Measurements from ENCODE around the gene KCNJ12. TPM values are rescaled to one million over a fixed set of nuclear protein-coding genes. Genes with fewer than 3 reads are reported as not detected.

KCNJ12 gene
- total RNA-seq, 2 donors from 2014 or later, result 0.82 to 2.2 TPM

- H3K27me3 ChIP-seq, result peaks cover 7% of the 10 kb centered on the region
- no peak for DNase-seq
- intact Hi-C loops (cut with DNase I), result no loop called here
Measured at GRCh38 chr17:21370430-21370829, 5.7 kb upstream of the KCNJ12 start.

GRCh38 chr17:21371511-21372081 is 4.6 kb upstream of the KCNJ12 start:
- no peaks in the 10 kb centered on the region for H3K36me3 ChIP-seq
- H3K9me3 ChIP-seq, result no peaks in the 10 kb centered on the region
- no peak overlapping the region for H3K9ac ChIP-seq (ENCODE audit: low read depth in 2 of 2, low read length in 2 of 2)
- peaks cover 17% of the 10 kb centered on the region for H3K27me3 ChIP-seq
- intact Hi-C loops (cut with DNase I), result no loop called here
- DNase-seq, result no peak
- no peak overlapping the region for H3K27ac ChIP-seq
- TF ChIP-seq CTCF (IDR thresholded peaks at IDR 0.05), result no peak
- H3K4me1 ChIP-seq, result no peaks in the 10 kb centered on the region
- H3K4me3 ChIP-seq, result no peak overlapping the region

More at GRCh38 chr17:21370430-21370829, 5.7 kb upstream of the KCNJ12 start:
- Histone ChIP-seq H3K36me3 (no peaks in the 10 kb centered on the region), H3K27ac (no peak overlapping the region), H3K4me1 (no peaks in the 10 kb centered on the region), H3K9ac (ENCODE audit: low read depth in 2 of 2, low read length in 2 of 2) (no peak overlapping the region), H3K4me3 (no peak overlapping the region), H3K9me3 (no peaks in the 10 kb centered on the region)
- TF ChIP-seq CTCF (IDR thresholded peaks at IDR 0.05), result no peak

GRCh38 chr17:21372256-21372954 is 3.8 kb upstream of the KCNJ12 start:
- DNase-seq, result no peak
- TF ChIP-seq CTCF (IDR thresholded peaks at IDR 0.05), result no peak
- H3K36me3 ChIP-seq, result no peaks in the 10 kb centered on the region
- no peaks in the 10 kb centered on the region for H3K4me1 ChIP-seq
- peaks cover 25% of the 10 kb centered on the region for H3K27me3 ChIP-seq
- no peak overlapping the region for H3K27ac ChIP-seq
- H3K9me3 ChIP-seq, result no peaks in the 10 kb centered on the region
- no peak overlapping the region for H3K4me3 ChIP-seq
- intact Hi-C loops (cut with DNase I), result no loop called here
- H3K9ac ChIP-seq (ENCODE audit: low read depth in 2 of 2, low read length in 2 of 2), result no peak overlapping the region

GRCh38 chr17:21373036-21373435 is 3.1 kb upstream of the KCNJ12 start:
- Histone ChIP-seq H3K9ac (ENCODE audit: low read depth in 2 of 2, low read length in 2 of 2) (no peak overlapping the region), H3K4me3 (no peak overlapping the region), H3K9me3 (no peaks in the 10 kb centered on the region), H3K4me1 (peaks cover 5% of the 10 kb centered on the region), H3K36me3 (no peaks in the 10 kb centered on the region), H3K27ac (no peak overlapping the region), H3K27me3 (peaks cover 31% of the 10 kb centered on the region)
- DNase-seq, result no peak
- no peak for TF ChIP-seq CTCF (IDR thresholded peaks at IDR 0.05)
- intact Hi-C loops (cut with DNase I), result no loop called here

- intact Hi-C loops (cut with DNase I), result no loop called here
- H3K9me3 ChIP-seq, result no peaks in the 10 kb centered on the region
- peaks cover 9% of the 10 kb centered on the region for H3K4me1 ChIP-seq
- peaks cover 36% of the 10 kb centered on the region for H3K27me3 ChIP-seq
- no peak overlapping the region for H3K27ac ChIP-seq
- H3K36me3 ChIP-seq, result no peaks in the 10 kb centered on the region
- H3K4me3 ChIP-seq, result no peak overlapping the region
- no peak overlapping the region for H3K9ac ChIP-seq (ENCODE audit: low read depth in 2 of 2, low read length in 2 of 2)
- DNase-seq, result no peak
- no peak for TF ChIP-seq CTCF (IDR thresholded peaks at IDR 0.05)
Measured at GRCh38 chr17:21373696-21374440, 2.3 kb upstream of the KCNJ12 start.

Measured in colonic mucosa (tissue), 4 donors.